Astrocyte (in vitro differentiated cells and primary cell): ENCODE data around the gene TOGARAM2. TPM values are rescaled to one million over a fixed set of nuclear protein-coding genes. Genes with fewer than 3 reads are reported as not detected.
A peak's percentile ranks its signal among the peaks of the same experiment; 100 is the strongest.

Experiments
- DNase-seq: peaks from one replicate; pipeline ENCODE4 v3.0.0-alpha.2; 2010; ENCODE audit warnings: low read depth
- FAIRE-seq: peaks from 2 replicates; lab custom pipeline; 2011; peaks lifted over from hg19 to GRCh38; lab: Jason Lieb, UNC
- H2AFZ ChIP-seq: 2 replicates; pipeline ENCODE4 v1.6.0; 2012; ENCODE audit warnings: low read depth, low read length, inconsistent platforms
- H3K27ac ChIP-seq: 2 replicates; pipeline ENCODE4 v1.5.1; 2011; ENCODE audit warnings: low read depth, low read length, inconsistent platforms
- H3K27me3 ChIP-seq: 2 replicates; pipeline ENCODE4 v1.6.0; 2011; ENCODE audit warnings: low read length, inconsistent platforms; ENCODE audit not compliant: insufficient read depth
- H3K36me3 ChIP-seq: 2 replicates; pipeline ENCODE4 v1.5.1; 2011; ENCODE audit warnings: low read length, inconsistent platforms; ENCODE audit not compliant: insufficient read depth
- H3K4me1 ChIP-seq: 2 replicates; pipeline ENCODE4 v1.5.1; 2011; ENCODE audit warnings: low read length, inconsistent platforms; ENCODE audit not compliant: insufficient read depth
- H3K4me2 ChIP-seq: 2 replicates; pipeline ENCODE4 v1.6.0; 2012; ENCODE audit warnings: low read length, inconsistent platforms
- H3K4me3 ChIP-seq: 2 replicates; pipeline ENCODE4 v1.5.1; 2011; ENCODE audit warnings: low read depth, mild to moderate bottlenecking, low read length, inconsistent platforms; ENCODE audit not compliant: insufficient read depth
- H3K79me2 ChIP-seq: 2 replicates; pipeline ENCODE4 v1.6.0; 2012; ENCODE audit warnings: mild to moderate bottlenecking, low read length, inconsistent platforms; ENCODE audit not compliant: insufficient read depth
- H3K9ac ChIP-seq: 2 replicates; pipeline ENCODE4 v1.6.0; 2012; ENCODE audit warnings: mild to moderate bottlenecking, low read length, inconsistent platforms
- H3K9me3 ChIP-seq: 2 replicates; pipeline ENCODE4 v1.5.1; 2012; ENCODE audit warnings: low read depth, mild to moderate bottlenecking, low read length, inconsistent platforms; ENCODE audit not compliant: insufficient read depth
- H4K20me1 ChIP-seq: 2 replicates; pipeline ENCODE4 v1.6.0; 2012; ENCODE audit warnings: low read length, inconsistent platforms; ENCODE audit not compliant: insufficient read depth
- H3K27ac Mint-ChIP-seq: one replicate; pipeline ENCODE4 v1.8.0; 2021; ENCODE audit warnings: mild to moderate bottlenecking, mixed read lengths; ENCODE audit not compliant: unreplicated experiment
- H3K27me3 Mint-ChIP-seq: one replicate; pipeline ENCODE4 v1.8.0; 2021; ENCODE audit warnings: low read depth, mixed read lengths; ENCODE audit not compliant: unreplicated experiment
- H3K36me3 Mint-ChIP-seq: one replicate; pipeline ENCODE4 v1.8.0; 2021; ENCODE audit warnings: low read depth, mixed read lengths; ENCODE audit not compliant: unreplicated experiment
- H3K4me1 Mint-ChIP-seq: one replicate; pipeline ENCODE4 v1.8.0; 2021; ENCODE audit warnings: low read depth, mixed read lengths; ENCODE audit not compliant: unreplicated experiment
- H3K4me3 Mint-ChIP-seq: one replicate; pipeline ENCODE4 v1.8.0; 2021; ENCODE audit warnings: mild to moderate bottlenecking, moderate library complexity, mixed read lengths; ENCODE audit not compliant: unreplicated experiment
- H3K9me3 Mint-ChIP-seq: one replicate; pipeline ENCODE4 v1.8.0; 2021; ENCODE audit warnings: mild to moderate bottlenecking, mixed read lengths; ENCODE audit not compliant: unreplicated experiment
- EZH2 ChIP-seq: IDR thresholded peaks from 2 replicates; pipeline ENCODE4 v1.6.1; 2012; ENCODE audit warnings: mild to moderate bottlenecking, low read length, inconsistent platforms; ENCODE audit not compliant: insufficient read depth
- total RNA-seq: library from RNA; stranded (reverse); gene quantifications from 2 replicates; pipeline ENCODE4 v1.2.1, GENCODE V29; 2021
- TF ChIP-seq, protein P1 (sequence below): IDR thresholded peaks from 2 replicates; pipeline ENCODE4 v1.5.1; 2011; ENCODE audit warnings: low read depth, mild to moderate bottlenecking, inconsistent platforms, low read length, moderate library complexity; ENCODE audit not compliant: insufficient read depth

The TOGARAM2 gene
- total RNA-seq, 1 donor from 2014 or later, result 0.73 TPM

DNA sequence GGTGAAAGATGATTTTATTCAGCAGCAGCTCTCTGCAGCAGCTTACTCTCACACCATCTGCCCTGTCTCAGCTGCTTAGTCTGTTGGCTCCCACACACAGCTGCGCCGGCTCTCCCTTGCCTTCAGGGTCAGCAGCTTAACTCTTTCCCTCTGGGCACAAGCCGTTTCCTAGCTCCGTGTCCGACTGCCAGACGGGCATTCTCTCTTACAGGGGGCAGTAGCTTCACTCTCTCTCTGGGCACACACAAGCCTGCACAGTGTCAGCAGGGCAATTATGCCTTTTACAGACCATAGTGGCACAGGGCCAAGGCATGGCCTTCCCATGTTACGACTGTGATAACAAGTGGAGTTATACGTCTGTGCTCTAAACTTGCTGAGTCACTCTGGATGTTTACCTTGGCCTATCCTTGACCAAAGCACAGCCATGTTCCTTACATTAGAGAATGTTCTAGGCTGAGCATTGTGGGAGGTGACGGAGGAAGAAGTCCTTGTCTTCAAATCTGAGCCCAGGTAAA is 61.5 kb downstream of the TOGARAM2 start:
- Mint-ChIP-seq H3K27me3 (peaks cover 44% of the 10 kb centered on the region), H3K4me3 (no peak overlapping the region), H3K9me3 (no peaks in the 10 kb centered on the region), H3K36me3 (peaks cover 2% of the 10 kb centered on the region), H3K27ac (no peak overlapping the region), H3K4me1 (peaks cover 8% of the 10 kb centered on the region)
- H3K4me1 ChIP-seq, result no peaks in the 10 kb centered on the region
- H3K4me2 ChIP-seq, result no peak overlapping the region
- no peaks in the 10 kb centered on the region for H3K27me3 ChIP-seq
- H4K20me1 ChIP-seq, result no peaks in the 10 kb centered on the region
- H3K9me3 ChIP-seq, result no peaks in the 10 kb centered on the region
- no peak overlapping the region for H3K9ac ChIP-seq
- no peaks in the 10 kb centered on the region for H3K36me3 ChIP-seq
- FAIRE-seq, result no peak
- peak; percentile 35 for DNase-seq
- H3K4me3 ChIP-seq, result no peak overlapping the region
- H3K79me2 ChIP-seq, result no peaks in the 10 kb centered on the region
- H2AFZ ChIP-seq, result no peak overlapping the region
- TF ChIP-seq, protein P1, sequence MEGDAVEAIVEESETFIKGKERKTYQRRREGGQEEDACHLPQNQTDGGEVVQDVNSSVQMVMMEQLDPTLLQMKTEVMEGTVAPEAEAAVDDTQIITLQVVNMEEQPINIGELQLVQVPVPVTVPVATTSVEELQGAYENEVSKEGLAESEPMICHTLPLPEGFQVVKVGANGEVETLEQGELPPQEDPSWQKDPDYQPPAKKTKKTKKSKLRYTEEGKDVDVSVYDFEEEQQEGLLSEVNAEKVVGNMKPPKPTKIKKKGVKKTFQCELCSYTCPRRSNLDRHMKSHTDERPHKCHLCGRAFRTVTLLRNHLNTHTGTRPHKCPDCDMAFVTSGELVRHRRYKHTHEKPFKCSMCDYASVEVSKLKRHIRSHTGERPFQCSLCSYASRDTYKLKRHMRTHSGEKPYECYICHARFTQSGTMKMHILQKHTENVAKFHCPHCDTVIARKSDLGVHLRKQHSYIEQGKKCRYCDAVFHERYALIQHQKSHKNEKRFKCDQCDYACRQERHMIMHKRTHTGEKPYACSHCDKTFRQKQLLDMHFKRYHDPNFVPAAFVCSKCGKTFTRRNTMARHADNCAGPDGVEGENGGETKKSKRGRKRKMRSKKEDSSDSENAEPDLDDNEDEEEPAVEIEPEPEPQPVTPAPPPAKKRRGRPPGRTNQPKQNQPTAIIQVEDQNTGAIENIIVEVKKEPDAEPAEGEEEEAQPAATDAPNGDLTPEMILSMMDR, result no peak
- TF ChIP-seq EZH2, result no peak
- no peak overlapping the region for H3K27ac ChIP-seq

DNA sequence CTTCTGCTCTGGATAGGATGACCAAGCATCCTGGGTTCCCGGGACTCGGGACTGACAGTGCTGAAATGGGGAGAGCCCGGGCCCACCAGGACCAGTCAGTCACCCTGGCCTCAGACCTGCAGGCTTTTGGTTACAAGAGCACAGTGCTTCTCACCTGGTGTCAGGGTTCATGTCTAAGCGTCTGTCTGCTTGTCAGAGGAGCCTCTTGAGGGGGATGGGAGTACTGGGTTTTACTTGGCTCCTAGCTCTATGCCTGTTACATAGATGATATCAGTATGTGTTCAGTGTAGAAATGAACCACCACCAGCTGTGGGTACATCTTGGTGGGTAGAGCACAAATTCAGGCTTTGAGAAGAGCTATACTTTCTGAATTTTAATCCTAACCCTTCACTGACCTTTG is 63.4 kb downstream of the TOGARAM2 start:
- H3K9me3 Mint-ChIP-seq, result no peaks in the 10 kb centered on the region
- H3K27me3 Mint-ChIP-seq, result peaks cover 42% of the 10 kb centered on the region
- FAIRE-seq (no peak), DNase-seq (no peak)
- peaks cover 8% of the 10 kb centered on the region for H3K4me1 Mint-ChIP-seq
- Histone ChIP-seq H3K79me2 (no peaks in the 10 kb centered on the region), H3K4me2 (no peak overlapping the region), H3K4me3 (no peak overlapping the region), H3K4me1 (no peaks in the 10 kb centered on the region), H3K9me3 (no peaks in the 10 kb centered on the region), H4K20me1 (no peaks in the 10 kb centered on the region), H2AFZ (no peak overlapping the region), H3K36me3 (no peaks in the 10 kb centered on the region), H3K27ac (no peak overlapping the region), H3K27me3 (no peaks in the 10 kb centered on the region), H3K9ac (no peak overlapping the region)
- TF ChIP-seq, protein P1, result no peak
- no peak for TF ChIP-seq EZH2
- no peak overlapping the region for H3K4me3 Mint-ChIP-seq
- no peak overlapping the region for H3K27ac Mint-ChIP-seq
- H3K36me3 Mint-ChIP-seq, result peaks cover 2% of the 10 kb centered on the region

DNA sequence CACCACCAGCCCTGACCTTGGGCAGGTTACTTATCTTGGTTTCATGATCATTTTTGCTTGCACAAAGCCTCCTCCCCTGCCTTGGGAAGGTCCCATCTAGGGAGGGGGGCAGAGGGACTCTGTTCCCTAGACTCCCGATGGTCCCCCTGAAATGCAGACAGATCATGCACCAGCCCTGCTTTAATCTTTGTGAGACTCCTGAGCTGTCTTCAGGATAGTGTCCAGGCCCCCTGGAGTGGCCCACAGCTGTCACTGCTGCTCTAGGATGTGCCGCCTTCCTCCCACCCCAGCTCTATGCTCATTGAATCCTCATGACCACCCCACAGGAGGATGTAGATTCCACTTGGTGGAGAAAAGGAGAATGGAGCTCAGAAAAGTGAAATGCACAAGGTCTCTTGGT is 65.2 kb downstream of the TOGARAM2 start:
- H3K4me1 ChIP-seq, result no peaks in the 10 kb centered on the region
- TF ChIP-seq EZH2, result no peak
- TF ChIP-seq, protein P1, result no peak
- Mint-ChIP-seq H3K36me3 (peaks cover 2% of the 10 kb centered on the region), H3K4me3 (no peak overlapping the region), H3K9me3 (no peaks in the 10 kb centered on the region), H3K4me1 (peaks cover 8% of the 10 kb centered on the region), H3K27me3 (peaks cover 47% of the 10 kb centered on the region), H3K27ac (no peak overlapping the region)
- no peaks in the 10 kb centered on the region for H3K27me3 ChIP-seq
- H3K9ac ChIP-seq, result no peak overlapping the region
- no peaks in the 10 kb centered on the region for H3K9me3 ChIP-seq
- no peak overlapping the region for H3K4me3 ChIP-seq
- no peak for DNase-seq
- H3K79me2 ChIP-seq, result no peaks in the 10 kb centered on the region
- no peak overlapping the region for H3K27ac ChIP-seq
- no peak overlapping the region for H3K4me2 ChIP-seq
- H3K36me3 ChIP-seq, result no peaks in the 10 kb centered on the region
- no peak for FAIRE-seq
- H2AFZ ChIP-seq, result no peak overlapping the region
- H4K20me1 ChIP-seq, result no peaks in the 10 kb centered on the region
